NCI-H345 treated with DMSO at 0.1 percent for 48 hours (cell line): Measurements from ENCODE around the gene CDKL5.

Experiments
- DNase-seq: peaks from one replicate; lab custom pipeline; 2025; ENCODE audit not compliant: unreplicated experiment; lab: John Stamatoyannopoulos, UW

The CDKL5 gene

GRCh38 chrX:18455384-18455783 lies 30.0 kb downstream of the CDKL5 start:
- DNase-seq, result no peak

- no peak for DNase-seq
Observed at GRCh38 chrX:18457000-18457399, 31.6 kb downstream of the CDKL5 start.

DNA sequence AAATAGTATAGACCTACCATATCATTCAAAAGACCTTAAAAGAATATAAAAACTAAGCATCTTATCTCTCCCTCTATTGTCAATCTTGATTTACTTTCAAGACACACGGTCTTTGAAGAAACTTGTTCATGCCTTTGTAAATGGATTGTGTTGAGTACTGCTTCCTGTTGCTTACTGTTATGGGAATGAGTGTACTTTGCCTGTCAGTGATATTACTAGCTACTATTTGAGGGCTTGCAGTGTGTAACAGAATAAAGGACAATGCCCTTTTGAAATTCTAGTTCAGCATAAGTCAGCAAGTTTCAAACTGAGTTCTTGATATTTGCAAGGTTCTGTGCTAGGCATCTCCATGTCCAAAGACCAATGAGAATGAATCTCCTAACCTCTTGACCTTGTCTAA lies 36.0 kb downstream of the CDKL5 start:
- no peak for DNase-seq

- DNase-seq, result no peak
Observed at GRCh38 chrX:18464499-18464898, 39.1 kb downstream of the CDKL5 start.

DNA sequence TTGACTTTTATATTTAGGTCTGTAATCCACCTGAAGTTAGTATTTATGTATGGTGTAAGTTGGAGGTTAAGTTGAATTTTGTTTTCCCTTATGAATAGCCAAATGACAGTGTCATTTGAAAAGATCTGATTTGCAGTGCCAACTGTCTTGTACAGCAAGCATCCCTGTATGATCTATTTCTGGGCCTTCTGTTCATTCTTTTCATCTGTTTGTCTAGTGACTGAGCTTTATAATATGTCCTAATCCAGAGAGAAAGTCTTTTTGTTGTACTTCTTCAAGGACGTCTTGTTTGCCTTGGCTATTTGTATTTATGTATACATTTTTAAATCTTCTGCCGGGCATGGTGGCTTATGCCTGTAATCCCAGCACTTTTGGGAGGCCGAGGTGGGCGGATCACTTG lies 39.6 kb downstream of the CDKL5 start:
- DNase-seq, result no peak

DNA sequence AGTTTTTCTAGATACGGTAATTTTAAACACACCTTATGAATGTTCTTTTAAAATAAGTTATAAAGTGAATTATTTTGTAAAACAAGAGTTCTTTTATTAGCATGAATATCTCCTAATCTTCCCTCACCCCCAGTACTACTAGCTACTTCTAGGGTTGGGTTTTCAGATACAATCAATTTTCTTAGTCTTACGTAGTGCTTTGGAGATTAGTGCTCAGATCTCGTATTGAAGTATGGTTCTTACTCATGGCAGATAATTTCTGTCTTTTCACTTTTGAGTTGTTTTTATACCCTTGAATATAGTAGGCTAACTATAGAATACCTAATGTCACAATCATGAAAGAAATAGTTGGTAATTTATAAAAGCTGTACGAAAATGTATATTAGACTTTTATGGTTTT lies 43.2 kb downstream of the CDKL5 start:
- no peak for DNase-seq

- DNase-seq, result no peak
Observed at GRCh38 chrX:18471296-18471695, 45.9 kb downstream of the CDKL5 start.

- no peak for DNase-seq
Observed at GRCh38 chrX:18490806-18491555, 65.6 kb downstream of the CDKL5 start.

DNA sequence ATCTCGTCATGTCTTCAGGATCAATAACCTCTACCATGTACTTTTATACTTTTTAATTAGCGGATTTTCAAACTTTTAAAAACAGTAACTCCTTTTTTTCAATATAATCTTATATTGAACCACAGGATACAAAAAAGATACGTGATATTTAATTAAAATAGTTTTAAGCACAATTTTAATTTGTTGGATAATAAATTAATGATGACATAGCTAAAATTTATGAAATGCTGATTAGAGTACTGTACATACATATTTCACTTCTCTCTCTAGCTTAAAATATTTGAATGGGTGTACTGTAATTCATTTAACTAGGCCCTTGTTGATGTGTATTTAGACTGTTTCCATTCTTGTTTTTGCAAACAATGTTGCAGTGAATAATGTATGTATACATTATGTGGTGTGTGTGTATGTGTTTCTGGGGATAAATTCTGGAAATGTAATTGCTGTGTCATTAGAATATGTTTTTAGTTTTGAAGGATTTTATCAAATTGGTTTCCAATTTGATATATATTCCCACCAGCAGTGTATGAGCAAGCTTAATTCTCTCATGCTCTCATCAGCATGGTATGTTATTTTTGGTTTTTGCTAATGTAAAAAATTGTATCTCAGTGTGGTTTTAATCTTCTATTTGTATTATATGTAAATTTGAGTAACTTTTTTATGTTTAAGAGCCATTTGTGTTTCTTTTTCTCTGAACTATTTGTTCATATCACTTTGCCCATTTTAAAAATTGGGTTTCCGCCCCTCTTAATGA lies 66.4 kb downstream of the CDKL5 start:
- DNase-seq, result no peak

GRCh38 chrX:18534949-18535348 lies 109.5 kb downstream of the CDKL5 start:
- no peak for DNase-seq

DNA sequence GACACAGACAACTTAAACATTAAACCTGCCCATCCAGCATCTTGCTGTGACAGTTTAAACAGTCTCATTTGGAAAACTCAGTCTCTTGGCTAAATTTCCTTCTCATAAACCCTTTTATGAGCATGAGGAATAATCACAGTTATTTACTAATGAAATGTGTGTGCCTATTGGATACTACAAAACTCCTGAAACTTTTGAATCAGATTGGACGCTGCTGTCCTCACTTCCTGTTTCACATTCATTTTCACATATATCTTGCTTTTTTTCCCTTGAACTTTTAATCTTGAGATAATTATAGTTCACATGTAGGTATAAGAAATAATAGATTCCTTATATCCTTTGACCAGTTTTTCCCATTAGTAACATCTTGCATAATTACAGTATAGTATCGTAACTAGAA lies 111.7 kb downstream of the CDKL5 start:
- no peak for DNase-seq

- DNase-seq, result no peak
Observed at GRCh38 chrX:18537524-18537923, 112.1 kb downstream of the CDKL5 start.

- DNase-seq, result no peak
Observed at GRCh38 chrX:18542131-18542530, 116.7 kb downstream of the CDKL5 start.

DNA sequence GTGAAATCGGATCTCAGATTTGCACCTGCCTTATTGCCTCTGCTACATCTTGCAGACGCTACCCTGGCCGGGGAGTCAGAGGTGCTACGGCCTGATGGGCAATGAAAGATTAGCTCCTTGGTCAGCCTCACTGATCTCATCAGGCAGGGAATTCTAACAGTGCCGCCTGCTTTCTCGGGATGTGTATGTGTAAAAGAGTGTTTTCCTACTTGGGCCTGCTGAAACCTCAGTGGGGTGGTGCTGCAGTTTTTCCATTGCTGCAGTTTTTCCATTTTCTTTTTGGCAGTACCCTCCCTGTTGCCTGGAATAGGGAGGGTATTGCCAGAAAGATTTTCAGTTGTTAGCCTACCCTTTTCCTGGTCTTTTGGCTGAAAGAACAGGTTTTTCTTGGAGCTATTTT lies 117.5 kb downstream of the CDKL5 start:
- DNase-seq, result no peak

GRCh38 chrX:18543738-18544137 lies 118.3 kb downstream of the CDKL5 start:
- DNase-seq, result no peak

GRCh38 chrX:18545771-18546170 lies 120.4 kb downstream of the CDKL5 start:
- DNase-seq, result no peak

DNA sequence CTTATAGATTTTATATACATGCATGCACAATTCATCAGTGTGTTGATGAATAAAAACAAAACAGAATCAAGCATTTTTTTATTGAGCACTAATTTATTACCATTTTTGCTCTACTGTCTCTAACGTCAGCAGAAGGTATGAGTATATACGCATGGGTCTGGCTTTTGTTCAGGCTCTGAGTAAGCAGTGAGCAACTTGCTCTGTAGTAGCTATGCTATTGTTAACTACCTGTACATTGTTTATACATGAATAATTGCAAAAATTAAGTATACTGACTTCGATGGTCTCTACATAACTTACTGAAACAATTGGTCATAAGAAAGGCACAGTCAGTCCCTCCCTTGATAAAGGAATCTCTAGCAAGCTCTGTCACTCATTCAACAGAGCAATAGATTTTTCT lies 123.6 kb downstream of the CDKL5 start:
- no peak for DNase-seq

DNA sequence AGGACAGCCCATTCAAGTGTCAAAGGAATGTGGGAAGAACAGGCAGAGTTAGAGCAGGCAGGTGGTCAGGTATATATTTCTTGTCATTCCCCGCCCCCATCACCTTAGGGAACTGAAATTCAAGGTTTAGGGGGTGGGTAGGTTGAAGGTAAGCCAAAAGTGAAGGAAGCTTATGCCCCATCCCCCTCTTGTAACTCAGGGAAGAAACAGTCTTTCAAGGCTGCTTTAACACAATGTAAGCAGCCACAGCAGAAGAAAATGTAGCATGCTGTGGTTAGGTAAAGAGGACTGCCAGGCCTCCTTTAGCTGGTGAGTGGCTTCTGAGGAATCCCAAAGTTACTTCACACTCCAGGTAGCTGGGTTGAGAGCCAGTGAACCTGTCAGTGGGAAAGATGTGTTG lies 124.2 kb downstream of the CDKL5 start:
- DNase-seq, result no peak

- no peak for DNase-seq
Observed at GRCh38 chrX:18557879-18558278, 132.5 kb downstream of the CDKL5 start.

GRCh38 chrX:18558799-18559198 lies 133.4 kb downstream of the CDKL5 start:
- no peak for DNase-seq

DNA sequence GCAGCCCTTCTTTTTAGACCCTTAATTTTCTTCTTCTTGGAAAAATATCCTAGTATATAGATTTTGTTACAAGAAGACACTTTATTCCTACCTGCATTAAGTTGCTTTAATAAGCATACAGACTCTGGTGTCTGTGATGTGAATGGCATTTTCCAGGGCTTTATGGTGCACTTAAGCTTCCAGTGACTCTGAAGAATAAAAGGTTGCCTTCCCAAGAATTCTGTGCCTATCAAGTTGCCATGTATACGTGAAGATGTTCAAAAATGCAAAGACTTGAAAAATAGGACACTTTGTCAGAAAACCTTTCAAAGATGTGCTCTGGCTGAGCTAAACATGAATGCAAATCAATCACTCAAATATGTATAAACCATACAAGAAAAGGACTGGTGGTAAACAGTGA lies 135.6 kb downstream of the CDKL5 start:
- DNase-seq, result no peak

- DNase-seq, result no peak
Observed at GRCh38 chrX:18565727-18566126, 140.3 kb downstream of the CDKL5 start.

- no peak for DNase-seq
Observed at GRCh38 chrX:18566748-18567147, 141.3 kb downstream of the CDKL5 start.
